PC-9 (cell line): ENCODE measurements around the gene EIF4G2. TPM values are rescaled to one million over a fixed set of nuclear protein-coding genes. Genes with fewer than 3 reads are reported as not detected.

Source experiments
- BruUV-seq: library from RNA; stranded (reverse); fragments of 400-500 nt; replicated peaks from 2 replicates; lab custom pipeline; 2021; lab: Mats Ljungman, UMichigan
- CTCF ChIA-PET: fragments of 300-600 bp; sonication (Branson Sonifier 250); formaldehyde crosslinking; loops from one replicate; lab custom pipeline; 2022; ENCODE audit warnings: antibody characterized with exemption; lab: Charles Lee
- POLR2A ChIA-PET: fragments of 300-600 bp; sonication (Branson Sonifier 250); formaldehyde crosslinking; loops from one replicate; lab custom pipeline; 2022; ENCODE audit warnings: antibody characterized with exemption; ENCODE audit not compliant: unreplicated experiment; lab: Charles Lee
- DNase-seq, 2 experiments: peaks; one replicate each; pipeline versions ENCODE4 v3.0.0 to v3.0.0-alpha.2; 2015 to 2022; ENCODE audit warnings: mixed read lengths in 1 of 2
- H2AFZ ChIP-seq: fragments of 200-600 bp; sonication (generic); 2 replicates; pipeline ENCODE4 v1.8.1; 2017; ENCODE audit warnings: antibody characterized with exemption
- H3F3A ChIP-seq: fragments of 200-600 bp; sonication (generic); 2 replicates; pipeline ENCODE4 v1.8.1; 2017; ENCODE audit warnings: antibody characterized with exemption, mild to moderate bottlenecking, low read depth; ENCODE audit not compliant: insufficient read depth
- H3K27ac ChIP-seq: fragments of 200-600 bp; sonication (generic); 2 replicates; pipeline ENCODE4 v1.6.1; 2016; ENCODE audit warnings: mixed run types
- H3K27me3 ChIP-seq: fragments of 200-600 bp; sonication (generic); 2 replicates; pipeline ENCODE4 v1.6.1; 2016; ENCODE audit warnings: low read depth, mixed run types; ENCODE audit not compliant: insufficient read depth
- H3K36me3 ChIP-seq: fragments of 200-600 bp; sonication (generic); 2 replicates; pipeline ENCODE4 v1.6.1; 2016; ENCODE audit warnings: low read depth, mixed run types
- H3K4me1 ChIP-seq: fragments of 200-600 bp; sonication (generic); replicated peaks from 2 replicates; pipeline ENCODE4 v1.6.1; 2016; ENCODE audit warnings: mixed run types; ENCODE audit not compliant: insufficient read depth
- H3K4me2 ChIP-seq: fragments of 200-600 bp; sonication (generic); 2 replicates; pipeline ENCODE4 v1.6.1; 2017; ENCODE audit warnings: mixed run types
- H3K4me3 ChIP-seq: fragments of 200-600 bp; sonication (generic); 2 replicates; pipeline ENCODE4 v1.6.1; 2016; ENCODE audit warnings: mixed run types
- H3K79me2 ChIP-seq: fragments of 200-600 bp; sonication (generic); 2 replicates; pipeline ENCODE4 v1.6.1; 2017; ENCODE audit warnings: low read depth, mixed run types
- H3K9me2 ChIP-seq: fragments of 200-600 bp; sonication (generic); 2 replicates; pipeline ENCODE4 v1.8.1; 2017; ENCODE audit warnings: mild to moderate bottlenecking; ENCODE audit not compliant: insufficient read depth
- H3K9me3 ChIP-seq: fragments of 200-600 bp; sonication (generic); 2 replicates; pipeline ENCODE4 v1.8.1; 2016; ENCODE audit warnings: low read depth; ENCODE audit not compliant: insufficient read depth
- H4K20me1 ChIP-seq: fragments of 200-600 bp; sonication (generic); 2 replicates; pipeline ENCODE4 v1.8.1; 2017; ENCODE audit not compliant: insufficient read depth
- CTCF ChIP-seq: fragments of 200-600 bp; sonication (generic); conservative IDR thresholded peaks from 2 replicates; pipeline ENCODE4 v1.6.1; 2017; ENCODE audit warnings: mixed run types, antibody characterized with exemption, mild to moderate bottlenecking, moderate library complexity
- EZH2 ChIP-seq: fragments of 200-600 bp; sonication (generic); IDR thresholded peaks from 2 replicates; pipeline ENCODE4 v1.8.0; 2017; ENCODE audit warnings: antibody characterized with exemption, low read depth
- intact Hi-C: fragments of 100-400 bp; cut with micrococcal nuclease; formaldehyde crosslinking; loops from one replicate; pipeline ENCODE4 v1.10.0; 2022; ENCODE audit not compliant: unreplicated experiment
- total RNA-seq: library from RNA; stranded (reverse); gene quantifications from 2 replicates; pipeline ENCODE4 v1.2.3, GENCODE V29; 2021

Gene EIF4G2
- total RNA-seq, 1 experiment from 2014 or later: 353 TPM

- Histone ChIP-seq H3K9me2 (no peaks in the 10 kb centered on the region), H3K36me3 (no peaks in the 10 kb centered on the region), H3K4me1 (peaks cover 23% of the 10 kb centered on the region), H3K4me3 (no peak overlapping the region), H2AFZ (no peak overlapping the region), H3F3A (peaks cover 6% of the 10 kb centered on the region), H3K79me2 (peaks cover 15% of the 10 kb centered on the region), H4K20me1 (no peaks in the 10 kb centered on the region), H3K27ac (0 out of 2 replicates have a peak overlapping the region, but pooled peaks have one; percentile 9), H3K27me3 (no peaks in the 10 kb centered on the region), H3K9me3 (no peaks in the 10 kb centered on the region), H3K4me2 (0 out of 2 replicates have a peak overlapping the region, but pooled peaks have one; percentile 7)
- POLR2A ChIA-PET: interaction anchor here (0.7 kb wide), 1 partner anchor 11 kb away, joined by 4 read pairs; no protein-coding TSS in a partner anchor
- CTCF ChIA-PET: no interaction called here
- peak in 1 of 2 experiments; percentile 47 for DNase-seq
- TF ChIP-seq EZH2: no peak
- TF ChIP-seq CTCF: no peak
- BruUV-seq: no TSS peak
- intact Hi-C loops: no loop called here
These were observed 61.0 kb downstream of the EIF4G2 start for GRCh38 chr11:10747733-10748132.

Other genes starting within 250 kb of the EIF4G2 start
- not detected in 2 replicates for gene LYVE1, start 240.3 kb downstream of the EIF4G2 start, total RNA-seq
- 0.65 and 1.3 TPM in 2 replicates for gene IRAG1, start 115.2 kb downstream of the EIF4G2 start, total RNA-seq
- gene CTR9, start 57.7 kb downstream of the EIF4G2 start, total RNA-seq: 11.1 and 19.7 TPM in 2 replicates
- gene ZBED5, start 49.1 kb upstream of the EIF4G2 start, total RNA-seq: 14.7 and 21.5 TPM in 2 replicates